ENCODE results near the gene GPR141.

Gene GPR141

GRCh38 chr7:37729181-37729580 is 45.6 kb downstream of the GPR141 start:
- DNase-seq (ENCODE audit: low read depth): no peak
- no peak overlapping the region for H3K4me3 ChIP-seq (ENCODE audit: low read length)
- no peak for TF ChIP-seq CTCF (conservative IDR thresholded peaks at IDR 0.05; ENCODE audit: low read length)

- no peak overlapping the region for H3K4me3 ChIP-seq (ENCODE audit: low read length)
- DNase-seq (ENCODE audit: low read depth): no peak
- TF ChIP-seq CTCF (conservative IDR thresholded peaks at IDR 0.05; ENCODE audit: low read length): no peak
These were observed 46.9 kb downstream of the GPR141 start for GRCh38 chr7:37730501-37730900.

- peak; percentile 23; the same call in 1 of the 2 replicates for TF ChIP-seq CTCF (conservative IDR thresholded peaks at IDR 0.05; ENCODE audit: low read length)
- no peak overlapping the region for H3K4me3 ChIP-seq (ENCODE audit: low read length)
- DNase-seq (ENCODE audit: low read depth): peak; percentile 34
These were observed 48.7 kb downstream of the GPR141 start for GRCh38 chr7:37732253-37732652.

- no peak for DNase-seq (ENCODE audit: low read depth)
These were observed 49.3 kb downstream of the GPR141 start for GRCh38 chr7:37732888-37733287.

GRCh38 chr7:37735196-37735595 is 51.6 kb downstream of the GPR141 start:
- H3K4me3 ChIP-seq (ENCODE audit: low read length): no peak overlapping the region
- no peak for TF ChIP-seq CTCF (conservative IDR thresholded peaks at IDR 0.05; ENCODE audit: low read length)
- no peak for DNase-seq (ENCODE audit: low read depth)

More at GRCh38 chr7:37732888-37733287, 49.3 kb downstream of the GPR141 start:
- H3K4me3 ChIP-seq (ENCODE audit: low read length): no peak overlapping the region
- no peak for TF ChIP-seq CTCF (conservative IDR thresholded peaks at IDR 0.05; ENCODE audit: low read length)

GRCh38 chr7:37738321-37738720 is 54.8 kb downstream of the GPR141 start:
- no peak for TF ChIP-seq CTCF (conservative IDR thresholded peaks at IDR 0.05; ENCODE audit: low read length)
- no peak for DNase-seq (ENCODE audit: low read depth)
- no peak overlapping the region for H3K4me3 ChIP-seq (ENCODE audit: low read length)

GRCh38 chr7:37740398-37740797 is 56.8 kb downstream of the GPR141 start:
- TF ChIP-seq CTCF (conservative IDR thresholded peaks at IDR 0.05; ENCODE audit: low read length): no peak
- H3K4me3 ChIP-seq (ENCODE audit: low read length): no peak overlapping the region

More at GRCh38 chr7:37740398-37740797, 56.8 kb downstream of the GPR141 start:
- DNase-seq (ENCODE audit: low read depth): no peak
